Kidney capillary endothelial cell (primary cell): ENCODE results near the gene PNMA1.
"Not testable (repeated sequence)": the region's sequence is repeated elsewhere in the genome, so short reads cannot be mapped to it uniquely, and the experiment has no call there.

Source experiments
- DNase-seq: peaks from one replicate; pipeline ENCODE4 v3.0.0-alpha.2; 2018; ENCODE audit warnings: low spot score

The PNMA1 gene

DNA sequence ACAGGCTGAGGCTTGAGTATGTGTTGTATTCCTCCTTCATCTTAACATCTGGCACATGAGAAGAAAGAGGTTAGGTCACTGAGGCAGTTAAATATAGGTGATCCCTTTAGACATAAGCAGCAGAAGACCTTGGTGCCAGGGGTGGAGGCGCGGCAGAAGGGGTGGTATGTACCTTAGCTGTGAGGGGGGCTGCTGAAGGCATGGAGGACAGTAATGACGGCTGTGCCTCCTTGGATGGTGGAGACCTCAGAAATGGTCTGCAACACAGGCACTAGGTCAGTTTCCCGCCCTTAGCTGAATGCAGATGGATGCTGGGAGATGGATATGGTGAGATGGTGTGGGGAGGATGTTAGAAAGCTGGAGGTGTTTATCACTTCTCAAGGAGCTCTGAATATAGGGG, 1.5 kb upstream of the PNMA1 start:
- no peak for DNase-seq

DNA sequence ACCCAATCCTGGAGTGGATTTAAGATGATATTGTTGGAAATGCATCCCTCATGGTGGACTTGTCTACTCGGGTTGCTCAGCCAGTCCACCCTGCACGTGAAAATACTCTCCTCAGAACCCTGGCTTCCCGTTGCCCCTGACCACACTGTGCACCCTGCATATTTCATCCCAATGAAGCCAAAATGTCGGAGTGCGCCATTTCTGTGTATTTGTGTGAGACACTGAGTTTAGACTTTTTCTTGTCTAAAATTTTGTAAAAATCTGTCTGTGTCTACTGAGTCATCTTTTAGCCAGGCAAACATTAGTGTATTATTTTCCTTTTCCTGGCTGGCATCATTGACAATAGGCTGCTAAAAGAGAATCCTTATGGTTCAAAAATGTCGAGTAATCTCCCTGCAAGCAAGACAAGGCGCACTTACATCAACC, 485 bp upstream of the PNMA1 start:
- no peak for DNase-seq

DNA sequence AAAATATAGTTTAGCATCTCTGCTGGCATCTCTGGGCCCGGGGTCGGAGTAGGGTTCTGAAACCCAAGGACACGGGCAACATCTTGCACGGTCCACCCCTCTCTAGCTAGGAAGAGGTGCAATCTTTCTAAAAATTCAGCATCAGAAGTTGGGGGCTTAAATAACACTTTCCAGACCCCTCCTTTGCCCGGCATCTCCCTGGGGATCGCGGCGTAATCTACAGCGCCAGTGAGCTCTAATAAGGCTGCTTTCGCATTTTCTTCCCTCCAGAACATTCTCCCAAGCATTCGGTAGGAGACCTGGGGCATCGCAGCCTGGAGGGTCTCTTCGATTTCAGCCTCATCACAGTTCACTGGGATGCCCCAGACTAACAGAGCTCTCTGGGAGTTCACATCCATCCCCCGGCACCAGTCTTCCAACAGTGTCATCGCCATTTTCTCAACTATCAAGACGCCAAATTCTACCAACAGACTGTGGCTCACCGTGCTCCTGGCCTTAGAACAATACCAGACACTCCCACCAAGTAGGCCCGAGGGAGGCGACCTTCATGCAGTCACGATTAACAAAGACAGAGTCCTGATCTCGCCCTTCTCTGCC, 880 bp downstream of the PNMA1 start:
- no peak for DNase-seq

DNA sequence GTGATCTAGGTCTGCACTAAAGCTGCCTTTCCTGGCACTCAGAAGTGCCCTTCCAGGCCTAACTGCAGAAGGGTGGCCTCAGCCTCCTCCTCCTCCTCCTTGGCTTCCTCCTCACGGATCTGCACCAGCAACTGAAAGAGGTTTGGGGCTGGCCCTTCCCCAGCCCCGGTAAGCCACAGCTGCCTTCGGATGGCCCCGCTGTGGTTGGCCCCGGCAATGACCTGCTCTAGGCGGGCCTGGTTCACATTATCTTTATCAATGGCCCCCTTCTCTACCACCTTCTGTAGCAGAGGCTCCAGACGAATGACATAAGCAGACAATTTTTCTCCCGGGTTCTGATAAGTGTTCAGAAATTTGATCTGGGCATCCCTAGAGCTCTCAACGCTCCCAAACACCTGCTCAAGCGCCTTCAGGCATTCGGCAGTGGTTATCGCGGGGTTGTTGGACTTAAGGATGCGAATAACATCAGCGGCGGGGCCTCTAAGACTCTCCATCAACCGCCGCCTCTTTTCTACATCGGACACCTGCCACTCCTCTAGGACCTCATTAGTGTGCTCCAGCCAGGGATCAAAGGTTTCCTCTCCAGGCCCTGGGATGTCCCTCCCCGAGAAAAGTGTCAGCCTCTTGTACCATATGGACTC, 1.5 kb downstream of the PNMA1 start:
- DNase-seq: no peak

DNA sequence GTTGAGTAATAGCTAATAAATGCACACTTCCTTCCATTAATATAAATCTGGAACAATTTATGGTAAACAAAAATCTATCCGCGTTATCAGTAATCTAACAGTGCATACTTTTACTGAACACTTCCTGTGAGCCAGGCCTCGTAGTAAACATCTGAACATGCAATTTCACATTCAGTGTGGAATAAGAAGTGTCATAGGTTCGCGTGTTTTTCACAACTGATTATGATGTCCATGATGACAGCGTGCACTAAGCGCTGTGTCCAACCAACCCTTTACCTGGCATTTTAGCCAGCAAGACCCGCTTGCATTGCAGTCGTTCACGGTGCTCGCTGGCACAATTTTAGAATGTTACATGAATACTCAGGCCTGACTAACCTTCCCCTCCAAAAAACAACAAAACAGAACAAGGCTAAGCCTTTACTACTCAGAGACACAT, 2.1 kb downstream of the PNMA1 start:
- no peak for DNase-seq

DNA sequence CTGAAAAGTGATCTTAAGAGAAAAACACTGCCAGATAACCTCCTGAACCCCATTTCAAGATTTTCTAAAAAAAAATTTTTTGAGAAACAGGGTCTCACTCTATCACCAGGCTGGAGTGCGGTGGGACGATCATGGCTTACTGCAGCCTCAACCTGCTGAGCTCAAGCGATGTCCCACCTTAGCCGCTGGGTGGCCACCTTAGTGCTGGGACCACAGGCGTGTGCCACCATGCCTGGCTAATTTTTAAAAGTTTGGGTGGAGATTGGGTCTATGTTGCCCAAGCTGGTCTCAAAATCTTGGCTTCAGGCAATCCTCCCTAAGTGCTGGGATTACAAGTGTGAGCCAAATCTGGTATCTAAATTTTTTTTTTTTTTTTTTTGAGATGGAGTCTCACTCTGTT, 3.4 kb downstream of the PNMA1 start:
- DNase-seq: no peak

DNA sequence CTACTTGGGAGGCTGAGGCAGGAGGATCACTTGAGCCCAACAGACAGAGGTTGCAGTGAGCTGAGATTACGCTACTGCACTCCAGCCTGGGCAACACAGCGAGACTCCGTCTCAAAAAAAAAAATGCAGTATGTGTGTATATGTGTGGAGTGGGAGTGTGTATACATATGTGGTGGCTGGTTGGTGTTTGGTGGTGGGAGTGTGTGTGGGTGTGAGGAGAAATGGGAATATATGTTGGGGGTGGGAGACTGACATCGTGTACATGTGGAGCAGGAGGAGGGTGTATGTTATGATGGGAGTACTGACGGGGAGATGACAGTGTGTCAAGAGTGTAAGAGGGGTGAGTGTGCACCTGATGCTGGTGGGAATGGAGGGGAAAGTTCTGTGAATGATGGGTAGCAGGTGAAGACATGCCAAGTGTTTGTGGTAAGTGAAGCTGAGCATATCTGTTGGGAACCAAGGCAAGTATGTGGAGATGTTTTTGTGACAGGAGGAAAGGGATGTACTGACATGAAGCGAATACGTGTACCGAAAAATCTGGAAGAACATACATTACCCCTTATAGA, 4.2 kb downstream of the PNMA1 start:
- DNase-seq: no peak

DNA sequence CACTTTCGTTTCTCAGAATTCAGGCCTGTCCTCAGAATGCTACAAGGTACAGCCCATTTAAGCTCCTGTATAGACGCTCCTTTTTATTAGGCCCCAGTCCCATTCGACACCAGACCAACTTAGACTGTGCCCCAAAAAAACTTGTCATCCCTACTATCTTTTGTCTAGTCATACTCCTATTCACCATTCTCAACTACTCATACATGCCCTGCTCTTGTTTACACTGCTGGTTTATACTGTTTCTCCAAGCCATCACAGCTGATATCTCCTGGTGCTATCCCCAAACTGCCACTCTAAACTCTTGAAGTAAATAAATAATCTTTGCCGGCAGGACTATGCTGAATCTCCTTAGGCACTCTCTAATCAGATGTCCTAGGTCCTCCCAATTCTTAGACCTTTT, 6.1 kb downstream of the PNMA1 start:
- DNase-seq: not testable (repeated sequence)

DNA sequence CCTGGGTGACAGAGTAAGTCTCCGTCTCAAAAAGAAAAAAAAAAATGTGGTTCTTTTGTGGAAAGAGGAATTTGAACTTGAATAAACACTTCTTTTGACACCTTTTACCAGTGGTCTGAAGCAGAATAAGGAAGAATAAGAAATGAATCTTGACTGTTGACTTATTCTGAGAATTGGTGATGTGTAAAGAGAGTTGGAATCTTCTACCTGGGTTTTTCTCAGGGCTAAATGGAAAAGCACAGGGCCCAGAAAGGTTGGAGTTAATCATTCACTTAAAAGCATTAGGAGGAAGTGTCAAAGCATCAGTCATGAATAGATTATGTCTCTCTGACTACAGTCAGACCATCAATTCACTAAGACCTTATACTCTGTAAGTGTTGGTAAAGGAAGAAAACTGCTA, 13.9 kb downstream of the PNMA1 start:
- DNase-seq: no peak

DNA sequence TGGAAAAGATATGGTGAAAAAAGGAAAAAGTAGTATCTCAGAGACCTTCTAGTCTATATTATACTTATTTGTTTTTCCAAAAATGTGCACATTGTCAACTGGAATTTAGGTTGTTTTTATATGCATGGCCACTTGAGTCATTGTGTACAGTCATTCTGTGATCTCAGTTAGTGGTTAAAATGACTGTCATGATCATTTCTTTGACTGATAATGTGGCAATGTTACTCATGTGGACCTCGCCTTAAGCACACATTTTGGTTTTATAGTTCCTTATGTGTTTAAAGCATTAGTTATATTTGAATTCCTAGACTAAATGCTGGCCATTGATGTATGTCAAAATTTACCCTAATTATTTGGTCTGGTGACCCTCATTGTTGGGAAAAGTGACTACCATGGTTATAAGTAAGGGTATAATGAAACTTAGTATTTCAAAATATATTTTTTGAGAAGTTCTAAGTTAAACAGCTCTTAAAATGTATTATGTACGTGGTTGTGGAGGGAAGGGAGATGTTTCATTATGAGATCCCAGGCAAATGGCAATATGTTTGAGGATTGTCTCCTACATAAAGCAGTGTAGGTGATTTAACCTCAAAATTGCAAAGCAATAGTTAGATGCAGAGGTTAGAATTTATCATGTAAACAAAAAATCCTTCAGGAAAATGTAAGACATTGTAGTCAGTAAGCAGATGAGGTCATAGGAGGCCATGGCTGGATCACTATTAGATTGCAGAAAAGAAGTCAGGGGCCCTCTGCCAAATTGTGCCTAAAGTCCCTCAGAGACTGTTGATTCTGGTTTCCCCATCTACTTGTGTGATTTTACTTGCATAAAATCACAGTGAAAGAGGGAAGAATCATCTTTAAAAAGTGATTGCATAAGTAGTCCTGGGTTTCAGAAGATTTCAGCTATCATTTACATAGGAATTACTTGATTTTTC, 17.5 kb downstream of the PNMA1 start:
- peak; percentile 59 for DNase-seq

DNA sequence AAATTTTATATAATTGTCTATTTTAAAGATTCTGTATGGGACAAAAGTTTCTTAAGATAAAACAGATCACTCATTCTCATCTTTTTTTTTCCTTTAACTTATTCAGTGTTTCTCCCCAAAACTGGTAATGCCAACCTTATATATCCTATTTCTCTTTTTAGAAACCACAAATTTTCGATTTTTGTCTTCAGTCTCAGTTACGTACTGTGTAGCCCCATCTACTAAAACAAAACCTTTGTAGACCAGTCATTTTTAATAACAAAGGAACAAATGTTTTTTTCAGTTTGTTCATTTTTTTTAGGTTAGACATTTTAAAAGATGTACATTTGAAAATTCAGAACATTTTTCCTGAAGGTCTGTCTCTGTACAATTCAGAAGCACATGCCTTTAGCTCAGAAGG, 18.2 kb downstream of the PNMA1 start:
- no peak for DNase-seq

DNA sequence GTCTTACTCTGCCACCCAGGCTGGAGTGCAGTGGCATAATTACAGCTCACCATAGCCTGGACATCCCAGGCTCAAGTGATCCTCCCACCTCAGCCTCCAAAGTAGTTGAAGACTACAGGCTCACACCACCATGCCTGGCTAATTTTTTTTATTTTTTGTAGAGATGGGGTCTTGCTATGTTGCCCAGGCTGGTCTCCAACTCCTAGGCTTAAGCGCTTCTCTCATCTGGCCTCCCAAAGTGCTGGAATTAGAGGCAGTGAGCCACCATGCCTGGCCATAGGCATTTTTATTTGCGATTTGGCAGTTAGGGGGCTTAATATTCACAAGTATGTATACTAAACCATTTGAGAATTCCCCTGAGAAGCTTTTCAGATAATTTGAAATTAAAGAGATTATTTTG, 19.1 kb downstream of the PNMA1 start:
- no peak for DNase-seq

DNA sequence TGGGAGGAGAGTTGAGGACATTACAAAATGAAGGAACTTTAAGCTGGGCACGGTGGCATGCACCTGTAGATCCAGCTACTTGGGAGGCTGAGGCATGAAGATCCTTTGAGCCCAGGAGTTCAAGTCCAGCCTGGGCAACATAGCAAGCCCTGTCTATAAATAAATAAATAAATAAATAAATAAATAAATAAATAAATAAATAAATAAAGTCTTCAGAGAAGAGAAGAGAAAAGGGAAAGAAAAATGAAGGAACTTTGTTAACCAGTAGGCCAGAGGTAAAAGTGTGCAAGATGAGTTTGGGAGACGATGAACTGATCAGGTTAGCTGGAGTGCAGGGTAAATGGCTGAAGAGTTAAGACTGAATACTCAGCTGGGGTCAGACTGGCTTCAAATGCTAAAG, 20.1 kb downstream of the PNMA1 start:
- no peak for DNase-seq

DNA sequence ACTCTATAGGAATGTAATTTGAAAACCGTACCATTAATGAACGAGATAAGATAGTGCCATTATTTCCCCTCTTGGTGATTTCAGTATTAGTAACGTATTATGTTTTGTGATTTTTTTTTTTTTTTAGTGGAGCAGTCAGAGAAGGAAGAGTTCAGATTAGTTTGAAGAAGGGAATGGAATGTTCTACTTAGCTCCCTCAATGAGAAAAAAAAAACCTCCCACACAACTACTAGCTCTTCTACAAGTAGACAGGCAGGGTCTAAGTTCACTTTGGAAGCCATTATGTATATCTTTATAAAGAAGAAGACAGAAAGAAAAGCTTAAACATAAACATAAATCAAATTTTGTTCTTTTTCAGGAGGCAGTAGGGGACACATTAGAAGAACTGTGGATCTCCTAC, 27.3 kb downstream of the PNMA1 start:
- no peak for DNase-seq

DNA sequence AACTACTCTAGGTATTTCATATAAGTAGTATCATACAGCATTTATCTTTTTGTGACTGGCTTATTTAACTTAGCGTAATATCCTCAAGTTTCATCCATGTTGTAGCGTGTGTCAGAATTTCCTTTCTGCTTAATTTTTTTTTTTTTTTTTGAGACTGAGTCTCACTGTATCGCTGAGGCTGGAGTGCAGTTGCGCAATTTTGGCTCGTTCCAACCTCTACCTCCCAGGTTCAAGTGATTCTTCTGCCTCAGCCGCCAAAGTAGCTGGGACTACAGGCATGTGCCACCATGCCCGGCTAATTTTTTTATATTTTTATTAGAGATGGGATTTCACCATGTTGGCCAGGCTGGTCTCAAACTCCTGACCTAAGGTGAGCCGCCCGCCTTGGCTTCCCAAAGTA, 28.9 kb downstream of the PNMA1 start:
- no peak for DNase-seq

DNA sequence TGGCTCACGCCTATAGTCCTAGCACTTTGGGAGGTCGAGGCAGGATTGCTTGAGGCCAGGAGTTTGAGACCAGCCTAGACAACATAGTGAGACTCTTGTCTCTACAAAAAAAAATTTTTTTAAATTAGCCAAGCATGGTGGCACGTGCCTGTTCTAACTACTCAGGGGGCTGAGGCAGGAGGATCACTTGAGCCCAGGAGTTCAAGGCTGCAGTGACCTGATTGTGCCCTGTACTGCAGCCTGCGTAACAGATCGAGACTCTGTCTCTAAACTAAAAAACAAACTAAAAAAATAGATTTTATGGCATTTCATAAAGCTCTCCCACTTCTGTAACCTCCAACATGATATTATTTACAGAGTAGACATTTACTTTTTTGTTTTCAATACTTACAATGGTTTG, 29.6 kb downstream of the PNMA1 start:
- DNase-seq: no peak

DNA sequence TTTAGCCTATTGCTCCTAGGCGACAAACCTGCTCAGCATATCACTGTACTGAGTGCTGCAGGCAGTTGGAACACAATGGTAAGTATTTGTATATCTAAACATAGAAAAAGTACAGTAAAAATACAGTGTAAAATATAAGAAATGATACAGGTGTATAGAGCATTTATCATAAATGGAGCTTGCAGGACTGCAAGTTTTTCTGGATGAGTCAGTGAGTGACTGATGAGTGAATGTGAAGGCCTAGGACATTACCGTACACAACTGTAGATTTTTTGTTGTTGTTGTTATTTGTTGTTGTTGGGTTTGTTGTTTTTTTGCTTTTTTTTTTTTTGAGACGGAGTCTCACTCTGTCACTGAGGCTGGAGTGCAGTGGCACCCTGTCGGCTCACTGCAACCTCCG, 33.4 kb downstream of the PNMA1 start:
- no peak for DNase-seq

DNA sequence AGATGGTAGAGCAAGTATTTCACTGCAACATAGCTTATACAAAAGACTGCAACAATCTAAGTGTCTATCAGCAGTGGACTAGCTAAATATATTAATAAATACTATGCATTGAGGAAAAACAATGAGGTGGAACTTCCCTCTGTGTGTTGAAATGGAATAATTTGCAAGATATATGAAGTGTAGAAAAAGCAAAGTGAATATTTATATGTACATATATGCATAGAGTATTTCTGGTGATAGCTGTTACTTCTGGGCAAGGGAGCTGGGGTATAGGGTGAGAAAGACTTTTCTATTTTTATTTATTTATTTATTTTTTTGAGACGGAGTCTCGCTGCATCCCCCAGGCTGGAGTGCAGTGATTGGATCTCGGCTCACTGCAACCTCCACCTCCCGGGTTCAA, 35.5 kb downstream of the PNMA1 start:
- no peak for DNase-seq

DNA sequence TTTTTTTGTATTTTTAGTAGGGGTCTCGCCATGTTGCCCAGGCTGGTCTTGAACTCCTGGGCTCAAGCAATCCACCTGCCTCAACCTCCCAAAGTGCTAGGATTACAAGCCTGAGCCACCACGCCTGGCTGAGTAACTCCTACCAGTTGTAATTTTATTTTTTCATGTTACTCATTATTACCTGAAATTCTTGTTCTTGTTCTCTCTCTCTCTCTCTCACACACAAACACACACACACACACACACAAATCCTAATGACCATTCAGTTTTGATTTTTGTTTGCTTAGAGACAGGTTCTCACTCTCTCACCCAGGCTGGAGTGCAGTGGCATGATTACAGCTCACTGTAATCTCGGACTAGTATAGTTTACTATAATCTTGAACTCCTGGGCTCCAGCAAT, 39.2 kb downstream of the PNMA1 start:
- no peak for DNase-seq

DNA sequence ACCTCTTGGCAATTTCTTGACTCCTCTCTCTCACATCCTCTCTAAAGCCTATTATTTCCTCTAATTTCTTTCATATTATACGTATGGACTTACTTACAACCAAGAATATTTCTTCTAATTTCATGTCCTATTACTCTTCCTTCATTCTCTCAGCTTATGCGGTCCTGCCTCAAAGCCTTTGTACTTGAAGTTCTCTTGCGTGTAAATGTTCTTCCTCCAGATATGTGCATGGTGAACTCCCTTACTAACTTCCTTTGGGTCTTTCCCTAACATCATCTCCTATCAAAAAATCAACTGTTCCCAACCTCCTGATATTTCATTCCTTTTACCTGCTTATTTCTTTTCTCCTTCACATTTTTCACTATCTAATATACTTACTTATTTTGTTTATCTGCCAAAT, 46.3 kb downstream of the PNMA1 start:
- DNase-seq: no peak

DNA sequence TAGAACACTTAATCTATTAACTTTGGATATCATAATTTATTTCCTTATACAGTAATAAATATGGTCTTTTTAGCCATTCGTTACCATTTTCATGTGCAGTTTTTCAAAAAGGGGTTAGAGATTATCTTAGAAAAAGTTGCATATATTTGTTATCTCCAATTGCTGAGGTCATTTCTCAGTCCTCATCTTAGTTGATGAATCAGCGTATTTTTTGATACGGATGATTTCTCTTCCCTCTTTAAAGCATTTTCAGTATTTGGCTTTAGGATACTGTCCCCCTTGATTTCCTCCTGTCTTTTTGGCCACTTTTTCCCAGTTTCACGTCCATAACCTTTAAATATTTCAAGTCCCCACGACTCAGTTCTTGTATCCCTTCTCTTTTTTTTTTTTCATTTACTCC, 47.6 kb downstream of the PNMA1 start:
- DNase-seq: no peak

DNA sequence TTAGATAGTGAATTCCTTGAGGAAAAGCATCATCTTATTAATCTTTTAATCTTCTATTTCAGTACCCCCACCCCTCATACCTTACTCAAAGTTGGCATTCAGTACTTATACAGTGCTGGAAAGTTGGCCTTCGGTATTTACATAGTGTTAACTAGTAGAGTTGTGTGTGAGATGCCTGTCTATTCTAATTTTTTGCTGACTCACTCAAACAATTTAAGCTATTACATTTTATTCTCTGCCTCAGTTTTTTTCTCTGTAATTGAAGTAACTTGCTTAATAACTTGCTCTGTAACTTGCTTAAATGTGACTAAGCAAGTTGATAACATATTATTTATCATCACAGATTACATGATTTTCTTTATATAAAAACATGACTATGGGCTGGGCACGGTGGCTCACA, 49.1 kb downstream of the PNMA1 start:
- no peak for DNase-seq
